Measurements from ENCODE around the gene MAGED1. TPM values are rescaled to one million over a fixed set of nuclear protein-coding genes. Genes with fewer than 3 reads are reported as not detected.

Gene MAGED1
- total RNA-seq, 2 donors from 2014 or later, result 68.2 to 96.8 TPM

DNA sequence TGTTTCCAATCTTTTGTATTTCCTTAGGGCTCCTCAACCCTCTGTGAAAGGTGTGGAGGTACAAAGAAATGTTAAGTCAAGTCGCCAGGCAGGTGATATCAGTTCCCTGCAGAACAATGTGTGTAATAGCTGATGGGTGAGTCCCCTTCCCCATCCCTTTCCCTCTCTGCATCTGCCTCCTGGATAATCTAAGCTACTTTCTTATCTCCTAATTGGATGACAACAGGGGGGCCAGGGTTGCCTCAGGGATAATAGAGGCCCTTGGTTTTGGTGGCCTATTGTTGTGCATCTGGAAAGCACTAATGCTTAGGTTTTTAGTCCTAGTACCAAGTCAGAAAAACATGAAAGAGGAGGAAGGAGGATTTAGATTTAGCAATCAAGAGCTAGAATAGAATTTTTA lies 29.1 kb downstream of the MAGED1 start:
- no peak for TF ChIP-seq CTCF (IDR thresholded peaks at IDR 0.05)
- H3K9ac ChIP-seq (ENCODE audit: low read depth in 2 of 2, low read length in 2 of 2), result no peak overlapping the region
- no peaks in the 10 kb centered on the region for H3K27me3 ChIP-seq
- H3K9me3 ChIP-seq, result no peaks in the 10 kb centered on the region
- H3K4me3 ChIP-seq, result no peak overlapping the region
- DNase-seq, result no peak
- H3K27ac ChIP-seq, result no peak overlapping the region
- no peaks in the 10 kb centered on the region for H3K36me3 ChIP-seq
- no peaks in the 10 kb centered on the region for H3K4me1 ChIP-seq
- intact Hi-C loops (cut with DNase I), result no loop called here

DNA sequence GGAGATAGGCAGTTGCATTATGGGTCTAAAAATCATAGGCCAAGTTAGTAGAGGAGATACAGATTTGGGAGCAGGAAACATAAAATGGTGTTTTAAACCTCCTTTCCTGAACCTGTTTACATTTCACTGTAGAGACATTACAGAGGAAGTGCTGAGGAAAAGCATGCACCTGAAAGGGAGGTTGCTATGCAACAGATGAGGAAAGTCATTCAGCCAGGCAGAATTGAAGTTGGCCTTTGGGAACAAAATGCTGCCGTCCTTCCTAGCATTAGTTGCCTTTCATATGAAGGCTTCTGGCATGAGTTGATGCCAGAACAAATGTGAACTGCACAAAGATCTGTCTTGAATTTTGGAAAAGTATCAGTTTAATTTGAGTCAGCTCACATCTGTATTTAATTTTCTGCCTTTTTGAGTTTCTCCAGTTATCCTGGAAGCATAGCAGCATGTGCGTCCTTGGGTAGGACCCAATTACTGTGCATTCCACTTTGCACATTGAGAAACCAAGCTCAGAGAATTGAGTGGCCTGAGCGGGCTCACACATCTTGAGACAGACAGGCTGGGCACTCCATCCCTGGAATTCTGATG lies 38.2 kb downstream of the MAGED1 start:
- Histone ChIP-seq H3K4me3 (no peak overlapping the region), H3K27ac (no peak overlapping the region), H3K9ac (ENCODE audit: low read depth in 2 of 2, low read length in 2 of 2) (no peak overlapping the region), H3K4me1 (no peaks in the 10 kb centered on the region), H3K9me3 (no peaks in the 10 kb centered on the region), H3K36me3 (no peaks in the 10 kb centered on the region), H3K27me3 (no peaks in the 10 kb centered on the region)
- DNase-seq, result no peak
- TF ChIP-seq CTCF (IDR thresholded peaks at IDR 0.05), result no peak
- intact Hi-C loops (cut with DNase I), result no loop called here

Other genes starting within 250 kb of the MAGED1 start
- not detected for gene CENPVL2, start 210.8 kb upstream of the MAGED1 start, total RNA-seq
- gene CENPVL1, start 183.1 kb upstream of the MAGED1 start, total RNA-seq, result not detected
- 1 to 10 TPM; 5.7 to 6.7 TPM for gene GSPT2, start 150.2 kb upstream of the MAGED1 start, total RNA-seq
- 1 to 10 TPM; 4.1 TPM for gene MAGED4B, start 175.6 kb downstream of the MAGED1 start, total RNA-seq

Data from colonic mucosa (tissue), 4 donors.